Measurements from ENCODE around the gene CST7.

Gene CST7

DNA sequence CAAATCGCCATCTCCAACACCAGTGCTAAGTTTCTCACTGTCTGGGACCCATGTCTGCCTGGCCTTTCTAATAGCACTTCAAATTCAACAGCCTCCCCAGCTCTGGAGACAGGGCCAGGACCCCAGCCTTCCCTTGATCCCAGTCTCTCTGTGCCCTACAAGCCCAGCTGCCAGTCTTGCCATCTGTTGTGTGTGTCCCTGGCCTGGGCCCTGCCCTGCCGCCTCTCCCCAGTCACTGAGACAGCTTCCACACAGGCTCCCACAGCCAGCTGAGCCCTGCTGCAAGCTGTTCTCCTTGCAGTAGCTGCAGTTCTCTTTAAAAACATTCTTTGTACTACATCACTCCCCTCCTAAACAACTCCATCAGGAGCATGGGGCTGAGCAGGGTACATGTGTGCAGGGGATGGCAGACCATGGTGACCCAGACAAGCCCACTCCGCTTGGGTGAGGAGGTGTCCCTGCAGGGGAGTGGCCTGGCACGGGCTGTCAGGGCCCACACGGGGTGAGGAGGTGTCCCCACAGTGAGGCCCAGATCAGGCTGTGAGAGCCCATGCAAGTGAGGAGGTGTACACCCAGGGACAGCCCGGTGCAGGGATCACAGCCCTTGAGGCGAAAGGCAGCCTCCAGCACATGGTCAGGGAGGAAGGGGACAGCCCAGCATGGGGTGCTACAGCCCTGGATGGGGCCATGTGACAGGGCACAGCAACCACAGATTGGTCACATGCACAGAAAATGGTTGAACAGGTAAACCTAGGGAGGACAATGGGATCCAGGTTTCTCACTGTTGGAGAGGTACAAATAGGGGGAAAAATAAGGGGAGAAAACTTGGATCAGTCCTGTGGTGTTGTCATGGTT is 16.2 kb downstream of the CST7 start:
- no peak for DNase-seq

DNA sequence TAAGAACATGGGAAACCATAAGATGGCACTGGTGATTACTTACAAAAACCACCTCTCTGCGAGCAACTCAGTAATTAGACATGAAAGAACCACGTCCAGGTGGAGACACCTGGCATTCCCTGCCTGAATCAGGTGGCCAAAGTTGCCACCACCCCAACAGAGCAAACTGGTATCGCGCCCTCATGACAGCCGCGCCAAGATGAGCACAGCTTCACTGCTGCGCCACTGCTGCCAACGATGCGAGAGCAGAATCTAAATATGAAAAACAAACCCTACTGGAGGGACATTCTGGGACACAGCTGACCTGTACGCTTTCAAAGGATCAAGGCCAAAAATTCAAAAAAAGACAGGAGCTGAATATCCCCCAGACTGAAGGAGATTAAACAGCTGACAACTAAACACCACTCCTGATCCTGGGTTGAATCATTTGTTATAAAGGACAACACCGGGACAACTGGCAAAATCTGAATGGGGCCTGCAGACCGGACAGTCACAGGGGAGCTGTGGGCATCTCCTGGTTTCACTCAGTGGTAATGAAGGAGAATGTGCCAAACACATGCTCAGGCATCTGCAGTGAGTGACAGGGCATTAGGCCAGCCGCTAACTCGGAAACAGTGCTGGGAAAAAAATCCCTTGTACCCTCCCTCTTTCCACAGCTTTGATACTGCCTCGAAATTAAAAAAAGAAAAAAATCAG is 17.4 kb downstream of the CST7 start:
- DNase-seq = no peak

DNA sequence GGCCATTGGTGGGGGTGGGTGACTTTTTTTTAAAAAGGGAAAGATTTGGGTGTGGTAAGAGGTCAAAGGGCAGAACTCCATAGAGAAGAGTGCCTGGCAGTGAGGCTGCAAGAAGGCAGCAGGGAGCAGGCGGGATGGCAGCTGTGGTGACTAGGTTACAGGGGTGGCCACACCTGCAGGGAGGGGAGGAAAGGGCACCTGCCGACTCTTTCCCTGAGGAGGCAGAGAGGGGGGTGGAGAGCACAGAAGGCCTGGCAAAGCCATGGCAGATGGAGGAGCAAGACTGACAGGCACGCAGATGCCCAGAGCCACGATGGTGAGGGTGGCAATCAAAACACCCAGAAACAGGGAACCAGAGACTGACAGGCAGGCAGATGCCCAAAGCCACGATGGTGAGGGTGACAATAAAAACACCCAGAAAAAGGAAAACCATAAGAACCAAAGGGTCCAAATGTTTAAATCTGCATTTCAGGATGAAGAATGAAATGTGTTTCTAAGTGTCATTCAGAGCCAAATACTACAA is 19.3 kb downstream of the CST7 start:
- DNase-seq = no peak

GRCh38 chr20:24969186-24970029 is 20.3 kb downstream of the CST7 start:
- no peak for DNase-seq

DNA sequence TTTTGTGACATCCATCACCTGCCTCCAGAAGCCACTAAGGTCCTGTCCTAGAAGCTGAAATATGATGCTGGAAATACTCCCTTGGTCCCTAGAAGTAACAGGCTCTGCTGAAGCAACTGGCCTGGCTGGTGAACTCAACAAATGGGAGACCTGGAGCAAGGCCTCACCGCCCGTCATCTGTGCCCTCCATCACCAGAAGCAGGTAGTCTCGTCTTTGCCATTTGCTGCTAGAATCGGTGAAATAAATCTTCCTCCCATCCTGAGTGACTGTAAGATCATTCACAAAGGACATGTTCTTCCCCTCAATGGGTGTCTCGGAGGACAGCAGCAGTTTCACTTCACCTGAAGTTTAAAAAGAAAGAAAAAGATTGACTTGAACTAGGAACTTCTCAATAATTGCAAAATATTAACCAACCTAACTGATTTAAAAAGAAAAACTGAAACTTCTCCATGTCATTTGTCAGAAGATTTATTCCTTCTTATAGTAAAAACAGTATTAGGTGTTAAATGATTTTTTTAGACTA is 21.0 kb downstream of the CST7 start:
- DNase-seq = no peak

DNA sequence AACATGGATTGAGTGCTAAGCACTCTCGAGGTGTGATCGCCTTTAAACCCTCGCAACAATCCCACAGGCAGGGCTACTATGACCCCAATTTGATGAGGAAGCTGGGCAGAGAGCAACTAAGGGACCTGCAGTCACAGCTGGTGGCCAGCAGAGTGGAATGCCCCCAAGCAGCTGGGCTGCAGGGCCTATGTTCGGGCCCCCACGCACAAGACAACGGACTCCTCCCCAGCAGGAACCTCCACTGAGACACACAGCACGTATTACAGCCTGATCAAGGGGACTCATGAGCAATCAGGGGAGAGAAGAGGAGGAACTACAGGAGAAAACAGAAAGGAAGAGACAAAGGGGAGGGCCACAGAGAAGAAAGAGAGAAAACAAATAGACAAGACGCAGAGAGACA is 21.7 kb downstream of the CST7 start:
- DNase-seq = no peak

DNA sequence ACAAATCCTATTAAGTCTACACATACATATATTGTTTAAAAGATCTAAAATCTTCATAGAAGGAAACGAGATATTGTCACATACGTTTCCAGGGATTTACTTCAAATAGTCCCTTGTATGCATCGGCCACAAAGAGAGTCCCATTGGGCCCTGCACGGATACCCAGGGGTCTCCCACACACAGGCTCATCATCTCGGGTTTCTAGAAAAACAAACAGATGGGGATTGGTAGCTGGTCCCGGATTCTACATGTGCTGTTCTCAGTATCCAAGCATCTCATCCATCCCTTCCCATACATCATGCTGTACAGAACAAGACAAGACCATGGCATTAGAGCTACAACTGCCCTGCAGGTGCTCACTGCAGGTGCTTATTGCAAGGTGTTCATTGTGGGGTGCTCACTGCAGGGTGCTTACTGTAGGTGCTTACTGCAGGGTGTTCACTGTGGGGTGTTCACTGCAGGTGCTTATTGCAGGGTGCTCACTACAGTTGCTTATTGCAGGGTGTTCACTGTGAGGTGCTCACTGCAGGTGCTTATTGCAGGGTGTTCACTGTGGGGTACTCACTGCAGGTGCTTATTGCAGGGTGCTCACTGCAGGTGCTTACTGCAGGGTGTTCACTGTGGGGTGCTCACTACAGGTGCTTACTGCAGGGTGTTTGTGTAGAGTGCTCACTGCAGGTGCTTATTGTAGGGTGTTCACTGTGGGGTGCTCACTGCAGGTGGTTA is 22.5 kb downstream of the CST7 start:
- no peak for DNase-seq

GRCh38 chr20:24972341-24972740 is 23.3 kb downstream of the CST7 start:
- DNase-seq = no peak

DNA sequence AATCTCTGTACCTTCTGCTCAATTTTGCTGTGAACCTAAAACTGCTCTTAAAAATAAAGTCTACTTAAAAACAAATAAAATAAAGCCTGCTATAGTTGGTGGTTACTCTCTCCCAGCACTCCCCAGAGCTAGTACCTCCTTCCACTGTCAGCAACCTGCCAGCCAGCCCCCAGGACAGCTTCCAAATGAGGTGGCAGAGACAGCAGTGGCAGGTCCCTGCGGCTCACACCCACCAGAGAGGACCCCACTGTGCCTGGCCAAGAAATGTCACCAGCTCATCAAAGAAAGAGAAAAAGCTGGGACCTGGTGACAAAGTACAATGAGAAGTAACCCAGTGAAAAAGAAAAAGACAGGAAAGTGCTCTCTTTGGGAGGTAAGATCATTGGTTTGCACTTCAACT is 28.3 kb downstream of the CST7 start:
- no peak for DNase-seq

GRCh38 chr20:24977797-24978196 is 28.7 kb downstream of the CST7 start:
- DNase-seq = no peak

- DNase-seq = no peak
Measured at GRCh38 chr20:24978513-24978912, 29.4 kb downstream of the CST7 start.

GRCh38 chr20:24979036-24979960 is 30.2 kb downstream of the CST7 start:
- no peak for DNase-seq

GRCh38 chr20:24980291-24981053 is 31.4 kb downstream of the CST7 start:
- DNase-seq = peak; percentile 27

- DNase-seq = no peak
Measured at GRCh38 chr20:24981282-24981681, 32.2 kb downstream of the CST7 start.

GRCh38 chr20:24981790-24982189 is 32.7 kb downstream of the CST7 start:
- peak; percentile 55 for DNase-seq

DNA sequence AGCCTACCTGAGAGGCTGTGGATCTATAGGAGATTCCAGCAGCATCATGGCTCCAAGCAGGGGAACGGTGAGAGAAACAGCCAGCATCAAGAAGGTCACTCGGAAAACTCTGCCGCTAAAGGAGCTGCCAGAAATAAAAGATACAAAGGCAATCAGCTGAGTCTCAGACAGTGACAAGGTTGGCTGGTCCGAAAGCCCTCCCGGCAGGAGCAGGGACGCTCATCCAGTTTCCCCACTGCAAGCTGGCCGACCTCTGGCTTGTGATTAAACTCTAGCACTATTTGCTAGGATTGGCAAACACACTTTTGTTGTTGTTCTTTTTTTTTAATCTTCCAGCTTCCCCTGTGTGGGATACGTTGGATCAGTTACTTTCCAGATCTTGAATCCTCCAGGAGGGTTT is 34.8 kb downstream of the CST7 start:
- no peak for DNase-seq

DNA sequence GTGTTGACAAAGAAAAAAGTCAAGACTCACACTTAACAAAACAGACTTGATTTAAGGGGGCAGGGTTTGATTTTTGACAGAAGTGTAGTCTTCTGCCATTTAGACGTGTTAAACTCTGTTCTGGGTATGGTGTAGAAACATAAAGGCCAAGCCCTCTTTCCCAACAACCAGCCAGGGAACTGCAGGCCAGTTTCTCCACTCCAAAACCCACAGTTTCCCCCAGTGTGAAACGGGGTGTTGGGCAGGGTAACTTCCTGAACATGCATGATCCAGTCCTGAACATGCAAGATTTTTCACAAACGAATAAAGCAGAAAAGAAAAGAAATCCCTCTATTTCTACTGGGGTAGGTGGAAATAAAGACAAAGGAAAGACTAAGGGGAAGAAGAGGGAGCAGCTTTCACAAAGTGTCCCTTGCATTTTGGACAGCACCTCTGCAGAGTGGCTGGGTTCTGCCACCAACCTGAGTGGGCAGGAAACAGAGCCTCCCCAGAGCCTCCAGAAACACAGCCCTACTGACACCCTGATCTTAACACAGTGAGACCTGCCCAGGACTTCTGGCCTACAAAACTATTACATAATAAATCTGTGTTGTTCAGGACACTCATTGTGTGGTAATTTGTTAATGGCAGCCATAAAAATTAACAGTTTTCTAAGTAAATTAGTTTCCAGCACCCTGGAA is 36.0 kb downstream of the CST7 start:
- peak; percentile 41 for DNase-seq

- no peak for DNase-seq
Measured at GRCh38 chr20:24985802-24986201, 36.7 kb downstream of the CST7 start.

DNA sequence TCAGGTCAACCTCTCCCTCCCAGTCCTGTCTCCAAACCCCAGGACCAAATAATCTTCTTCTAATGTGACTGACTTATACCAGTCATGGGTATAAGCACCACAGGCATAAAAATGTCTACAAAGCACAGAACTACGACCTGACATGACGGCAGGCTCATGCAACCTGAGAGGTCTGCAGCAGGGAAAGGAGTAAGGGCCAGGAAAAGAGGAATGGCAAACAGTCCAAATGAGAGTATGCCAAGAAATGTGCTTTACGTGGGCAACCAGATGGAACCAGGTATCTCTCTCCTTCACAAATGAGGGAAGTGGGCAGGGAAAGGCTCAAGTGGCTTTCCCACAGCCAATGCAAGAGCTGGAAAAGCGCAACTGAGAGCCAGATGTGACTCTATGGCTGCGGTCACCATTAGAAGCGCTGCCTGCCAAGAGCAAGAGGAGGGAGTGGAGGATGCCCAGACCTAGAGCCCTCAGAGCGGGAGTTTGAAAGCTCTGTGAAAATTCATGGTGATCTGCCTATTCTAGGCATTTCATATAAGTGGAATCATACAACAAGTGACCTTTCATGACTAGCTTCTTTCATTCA is 37.5 kb downstream of the CST7 start:
- no peak for DNase-seq
